GM23248 (cell line): ENCODE measurements around the gene OTOA. TPM values are rescaled to one million over a fixed set of nuclear protein-coding genes. Genes with fewer than 3 reads are reported as not detected.

ENCODE experiments used
- DNase-seq: peaks from one replicate; pipeline ENCODE4 v3.0.0-alpha.2; 2015
- H2AFZ ChIP-seq: fragments of 200-600 bp; sonication (generic); 2 replicates; pipeline ENCODE4 v1.6.1; 2016; ENCODE audit warnings: antibody characterized with exemption
- H3F3A ChIP-seq: fragments of 200-600 bp; sonication (generic); 2 replicates; pipeline ENCODE4 v1.6.1; 2016; ENCODE audit warnings: mild to moderate bottlenecking, antibody characterized with exemption, mixed run types; ENCODE audit not compliant: insufficient read depth
- H3K27ac ChIP-seq: fragments of 200-600 bp; sonication (generic); 2 replicates; pipeline ENCODE4 v1.5.1; 2016; ENCODE audit warnings: mild to moderate bottlenecking
- H3K27me3 ChIP-seq: fragments of 200-600 bp; sonication (generic); replicated peaks from 2 replicates; pipeline ENCODE4 v1.6.1; 2016; ENCODE audit warnings: mild to moderate bottlenecking; ENCODE audit not compliant: insufficient read depth
- H3K36me3 ChIP-seq: fragments of 200-600 bp; sonication (generic); 2 replicates; pipeline ENCODE4 v1.6.1; 2016; ENCODE audit warnings: low read depth, mild to moderate bottlenecking
- H3K4me1 ChIP-seq: fragments of 200-600 bp; sonication (generic); 2 replicates; pipeline ENCODE4 v1.6.1; 2016; ENCODE audit warnings: mild to moderate bottlenecking; ENCODE audit not compliant: insufficient read depth
- H3K4me2 ChIP-seq: fragments of 200-600 bp; sonication (generic); one replicate; pipeline ENCODE4 v1.6.1; 2016; ENCODE audit warnings: mild to moderate bottlenecking; ENCODE audit not compliant: unreplicated experiment
- H3K4me3 ChIP-seq: fragments of 200-600 bp; sonication (generic); 2 replicates; pipeline ENCODE4 v1.5.1; 2016; ENCODE audit warnings: mild to moderate bottlenecking
- H3K79me2 ChIP-seq: fragments of 200-600 bp; sonication (generic); 2 replicates; pipeline ENCODE4 v1.6.1; 2016; ENCODE audit warnings: mild to moderate bottlenecking; ENCODE audit not compliant: insufficient read depth
- H3K9ac ChIP-seq: fragments of 200-600 bp; sonication (generic); 2 replicates; pipeline ENCODE4 v1.6.1; 2016; ENCODE audit warnings: mild to moderate bottlenecking
- H3K9me2 ChIP-seq: fragments of 200-600 bp; sonication (generic); 2 replicates; pipeline ENCODE4 v1.6.1; 2016; ENCODE audit warnings: mixed run types, mild to moderate bottlenecking, moderate library complexity; ENCODE audit not compliant: insufficient read depth
- H3K9me3 ChIP-seq: fragments of 200-600 bp; sonication (generic); one replicate; pipeline ENCODE4 v1.6.1; 2017; ENCODE audit warnings: low read depth
- H4K20me1 ChIP-seq: fragments of 200-600 bp; sonication (generic); 2 replicates; pipeline ENCODE4 v1.6.0; 2016; ENCODE audit not compliant: insufficient read depth
- EZH2 ChIP-seq: fragments of 200-600 bp; sonication (generic); IDR thresholded peaks from 2 replicates; pipeline ENCODE4 v1.6.1; 2018; ENCODE audit warnings: antibody characterized with exemption, mild to moderate bottlenecking; ENCODE audit not compliant: insufficient read depth, poor library complexity, severe bottlenecking
- EZH2phosphoT487 ChIP-seq: fragments of 200-600 bp; sonication (generic); IDR thresholded peaks from 2 replicates; pipeline ENCODE4 v1.6.1; 2018; ENCODE audit warnings: antibody characterized with exemption, moderate library complexity, mild to moderate bottlenecking, low read depth; ENCODE audit not compliant: insufficient read depth
- WGBS, 2 experiments: methylation state at CpG; one replicate each; pipeline ENCODE4 v1.1.6; 2015 to 2017; ENCODE audit warnings: low lambda C conversion rate in 2 of 2, low coverage in 1 of 2; ENCODE audit errors: missing lambda C conversion rate in 2 of 2; 5-methylcytosine and 5-hydroxymethylcytosine counted together
- in situ Hi-C: fragments of 300-500 bp; cut with MboI; formaldehyde crosslinking; loops from 2 replicates; pipeline ENCODE4 v1.15.0; 2020
- polyA plus RNA-seq: library from polyadenylated mRNA; unstranded; fragments of >200 nt; fragmentation: Nextera tagmentation; extraction: Ambion mirVana; gene quantifications from 2 replicates; pipeline ENCODE4 v1.2.1, GENCODE V29; 2016
- total RNA-seq: library from RNA; depleted of rRNA; stranded (reverse); fragments of >200 nt; shearing (Covaris generic); gene quantifications from 2 replicates; pipeline ENCODE4 v1.2.3, GENCODE V29; 2014

Gene OTOA
- total and polyA plus RNA-seq, 2 experiments from 2014 or later: not detected

GRCh38 chr16:21697032-21697431, 33.3 kb downstream of the OTOA start:
- Histone ChIP-seq H3K9me3 (no peaks in the 10 kb centered on the region), H3K79me2 (no peaks in the 10 kb centered on the region), H3K36me3 (no peaks in the 10 kb centered on the region), H3K9me2 (no peaks in the 10 kb centered on the region), H2AFZ (no peak overlapping the region), H3K9ac (no peak overlapping the region), H3F3A (no peaks in the 10 kb centered on the region), H3K27me3 (no peaks in the 10 kb centered on the region), H3K27ac (no peak overlapping the region), H3K4me3 (no peak overlapping the region), H3K4me1 (no peaks in the 10 kb centered on the region), H3K4me2 (no peak overlapping the region), H4K20me1 (no peaks in the 10 kb centered on the region)
- TF ChIP-seq EZH2phosphoT487 (no peak), EZH2 (no peak)
- 83 to 84% methylated on average over 5 of the region's 5 CpGs for WGBS, 2 experiments
- in situ Hi-C loops: no loop called here
- no peak for DNase-seq

GRCh38 chr16:21698169-21699032, 34.6 kb downstream of the OTOA start:
- no peak overlapping the region for H3K9ac ChIP-seq
- H3K4me3 ChIP-seq: no peak overlapping the region
- H2AFZ ChIP-seq: no peak overlapping the region
- no peaks in the 10 kb centered on the region for H4K20me1 ChIP-seq
- no peaks in the 10 kb centered on the region for H3F3A ChIP-seq
- in situ Hi-C loops: no loop called here
- WGBS, 2 experiments: 73 to 74% methylated on average over 9 of the region's 9 CpGs
- H3K27me3 ChIP-seq: no peaks in the 10 kb centered on the region
- H3K4me1 ChIP-seq: no peaks in the 10 kb centered on the region
- no peak overlapping the region for H3K27ac ChIP-seq
- H3K9me2 ChIP-seq: no peaks in the 10 kb centered on the region
- H3K79me2 ChIP-seq: no peaks in the 10 kb centered on the region
- TF ChIP-seq EZH2 (no peak), EZH2phosphoT487 (no peak)
- DNase-seq: no peak
- no peaks in the 10 kb centered on the region for H3K36me3 ChIP-seq
- H3K4me2 ChIP-seq: no peak overlapping the region
- no peaks in the 10 kb centered on the region for H3K9me3 ChIP-seq

- Histone ChIP-seq H3K9me2 (no peaks in the 10 kb centered on the region), H3K4me2 (no peak overlapping the region), H3F3A (no peaks in the 10 kb centered on the region), H3K27me3 (no peaks in the 10 kb centered on the region), H3K9ac (no peak overlapping the region), H3K9me3 (no peaks in the 10 kb centered on the region), H3K4me1 (no peaks in the 10 kb centered on the region), H3K27ac (no peak overlapping the region), H3K36me3 (no peaks in the 10 kb centered on the region), H3K79me2 (no peaks in the 10 kb centered on the region), H3K4me3 (no peak overlapping the region), H2AFZ (no peak overlapping the region), H4K20me1 (no peaks in the 10 kb centered on the region)
- 36 to 42% methylated on average over 2 of the region's 2 CpGs for WGBS, 2 experiments
- in situ Hi-C loops: loop anchor here (5.0 kb wide), 1 partner anchor 44 kb away; no protein-coding TSS in a partner anchor
- TF ChIP-seq EZH2 (no peak), EZH2phosphoT487 (no peak)
- no peak for DNase-seq
These were observed 37.5 kb downstream of the OTOA start for GRCh38 chr16:21701271-21701670.

- 33 to 45% methylated on average over 3 of the region's 3 CpGs for WGBS, 2 experiments
- no peak overlapping the region for H3K9ac ChIP-seq
- no peaks in the 10 kb centered on the region for H3K79me2 ChIP-seq
- H4K20me1 ChIP-seq: no peaks in the 10 kb centered on the region
- no peaks in the 10 kb centered on the region for H3K9me2 ChIP-seq
- in situ Hi-C loops: loop anchor here (5.0 kb wide), 1 partner anchor 45 kb away; no protein-coding TSS in a partner anchor
- H3K4me3 ChIP-seq: no peak overlapping the region
- no peak overlapping the region for H2AFZ ChIP-seq
- H3K27ac ChIP-seq: no peak overlapping the region
- H3K9me3 ChIP-seq: no peaks in the 10 kb centered on the region
- H3K4me1 ChIP-seq: no peaks in the 10 kb centered on the region
- DNase-seq: no peak
- H3K36me3 ChIP-seq: no peaks in the 10 kb centered on the region
- no peak for TF ChIP-seq EZH2
- TF ChIP-seq EZH2phosphoT487: no peak
- no peak overlapping the region for H3K4me2 ChIP-seq
- H3F3A ChIP-seq: no peaks in the 10 kb centered on the region
- no peaks in the 10 kb centered on the region for H3K27me3 ChIP-seq
These were observed 38.5 kb downstream of the OTOA start for GRCh38 chr16:21702276-21702675.
